HL-60 (cell line): ENCODE data around the gene RNASE8.
A peak's percentile ranks its signal among the peaks of the same experiment; 100 is the strongest.

Source experiments
- DNase-seq, 2 experiments: peaks; one replicate each; pipeline ENCODE4 v3.0.0-alpha.2; 2010 to 2020; ENCODE audit warnings: low read depth in 1 of 2, low spot score in 1 of 2
- H3K27ac ChIP-seq: fragments of 250-450 bp; sonication (Bioruptor Pico); replicated peaks from 2 replicates; pipeline ENCODE4 v1.5.1; 2020; ENCODE audit warnings: mild to moderate bottlenecking, moderate library complexity
- H3K27me3 ChIP-seq: fragments of 250-450 bp; sonication (Bioruptor Pico); 2 replicates; pipeline ENCODE4 v1.5.1; 2021; ENCODE audit warnings: mild to moderate bottlenecking, moderate library complexity; ENCODE audit not compliant: insufficient read depth, poor library complexity, severe bottlenecking
- H3K4me3 ChIP-seq: replicated peaks from 2 replicates; pipeline ENCODE4 v1.5.1; 2011; ENCODE audit warnings: mild to moderate bottlenecking, control low read depth, low read length; ENCODE audit not compliant: insufficient read depth
- CTCF ChIP-seq: IDR thresholded peaks from one replicate; pipeline ENCODE4 v1.5.1; 2011; ENCODE audit warnings: low read length, control low read depth, inconsistent platforms; ENCODE audit not compliant: insufficient read depth
- GABPA ChIP-seq: IDR thresholded peaks from 2 replicates; pipeline ENCODE4 v1.6.1; 2012; ENCODE audit warnings: low read depth
- POLR2AphosphoS5 ChIP-seq: IDR thresholded peaks from 2 replicates; pipeline ENCODE4 v1.6.1; 2012; ENCODE audit warnings: low read depth
- SPI1 ChIP-seq: IDR thresholded peaks from 2 replicates; pipeline ENCODE4 v1.6.1; 2012; ENCODE audit warnings: low read depth, mild to moderate bottlenecking, borderline replicate concordance
- TF ChIP-seq, protein P1 (sequence below): IDR thresholded peaks from 2 replicates; pipeline ENCODE4 v1.6.1; 2012; ENCODE audit warnings: low read depth; ENCODE audit not compliant: insufficient replicate concordance

The RNASE8 gene

GRCh38 chr14:21070083-21070609, 12.5 kb downstream of the RNASE8 start, which contains the start of gene ARHGEF40:
ARHGEF40 (plus strand) TSS chr14:21070304; CDS start chr14:21070397, 93 bp downstream.
- no peak for DNase-seq
- Histone ChIP-seq H3K27me3 (no peaks in the 10 kb centered on the region), H3K4me3 (peak within 1 kb of the TSS; percentile 77), H3K27ac (peak within 1 kb of the TSS; percentile 89)
- TF ChIP-seq GABPA (no peak), SPI1 (no peak), POLR2AphosphoS5 (no peak; the same call in 1 of the 2 replicates), CTCF (no peak)
- TF ChIP-seq, protein P1, sequence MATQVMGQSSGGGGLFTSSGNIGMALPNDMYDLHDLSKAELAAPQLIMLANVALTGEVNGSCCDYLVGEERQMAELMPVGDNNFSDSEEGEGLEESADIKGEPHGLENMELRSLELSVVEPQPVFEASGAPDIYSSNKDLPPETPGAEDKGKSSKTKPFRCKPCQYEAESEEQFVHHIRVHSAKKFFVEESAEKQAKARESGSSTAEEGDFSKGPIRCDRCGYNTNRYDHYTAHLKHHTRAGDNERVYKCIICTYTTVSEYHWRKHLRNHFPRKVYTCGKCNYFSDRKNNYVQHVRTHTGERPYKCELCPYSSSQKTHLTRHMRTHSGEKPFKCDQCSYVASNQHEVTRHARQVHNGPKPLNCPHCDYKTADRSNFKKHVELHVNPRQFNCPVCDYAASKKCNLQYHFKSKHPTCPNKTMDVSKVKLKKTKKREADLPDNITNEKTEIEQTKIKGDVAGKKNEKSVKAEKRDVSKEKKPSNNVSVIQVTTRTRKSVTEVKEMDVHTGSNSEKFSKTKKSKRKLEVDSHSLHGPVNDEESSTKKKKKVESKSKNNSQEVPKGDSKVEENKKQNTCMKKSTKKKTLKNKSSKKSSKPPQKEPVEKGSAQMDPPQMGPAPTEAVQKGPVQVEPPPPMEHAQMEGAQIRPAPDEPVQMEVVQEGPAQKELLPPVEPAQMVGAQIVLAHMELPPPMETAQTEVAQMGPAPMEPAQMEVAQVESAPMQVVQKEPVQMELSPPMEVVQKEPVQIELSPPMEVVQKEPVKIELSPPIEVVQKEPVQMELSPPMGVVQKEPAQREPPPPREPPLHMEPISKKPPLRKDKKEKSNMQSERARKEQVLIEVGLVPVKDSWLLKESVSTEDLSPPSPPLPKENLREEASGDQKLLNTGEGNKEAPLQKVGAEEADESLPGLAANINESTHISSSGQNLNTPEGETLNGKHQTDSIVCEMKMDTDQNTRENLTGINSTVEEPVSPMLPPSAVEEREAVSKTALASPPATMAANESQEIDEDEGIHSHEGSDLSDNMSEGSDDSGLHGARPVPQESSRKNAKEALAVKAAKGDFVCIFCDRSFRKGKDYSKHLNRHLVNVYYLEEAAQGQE = no peak

GRCh38 chr14:21070610-21071224, 13.1 kb downstream of the RNASE8 start:
- peak overlapping the region; percentile 77 for H3K4me3 ChIP-seq
- peak; percentile 49 to 77 for DNase-seq
- TF ChIP-seq POLR2AphosphoS5 (no peak), SPI1 (no peak), GABPA (no peak), CTCF (no peak)
- TF ChIP-seq, protein P1 = peak; percentile 24
- no peaks in the 10 kb centered on the region for H3K27me3 ChIP-seq
- peak overlapping the region; percentile 89 for H3K27ac ChIP-seq

- H3K27ac ChIP-seq = peak overlapping the region; percentile 89
- DNase-seq = peak; percentile 94 to 96
- H3K27me3 ChIP-seq = no peaks in the 10 kb centered on the region
- TF ChIP-seq SPI1 (peak; percentile 98), POLR2AphosphoS5 (peak; percentile 46)
- TF ChIP-seq, protein P1 = no peak
- peak overlapping the region; percentile 77 for H3K4me3 ChIP-seq
These were observed 13.8 kb downstream of the RNASE8 start for GRCh38 chr14:21071225-21072030.
